Adipose tissue (tissue), 3 donors: ENCODE data around the gene PPP1R37. TPM values are rescaled to one million over a fixed set of nuclear protein-coding genes. Genes with fewer than 3 reads are reported as not detected.

Experiments used
- H3K27ac ChIP-seq: one replicate; pipeline ENCODE4 v1.5.1; 2013; ENCODE audit warnings: low read depth, low read length
- WGBS, 3 donors: extraction: QIAGEN DNeasy Blood & Tissue Kit; methylation state at CpG; one replicate each; pipeline ENCODE4 v1.1.7; 2013; 5-methylcytosine and 5-hydroxymethylcytosine counted together
- polyA plus RNA-seq, 3 donors: library from polyadenylated mRNA; stranded (reverse); fragments of 200-250 nt; gene quantifications; one replicate each; pipeline ENCODE4 v1.2.3, GENCODE V29; 2013
- donor health status: healthy with polysubstance abuse.
- donor health status: Bipolar disorder and iron deficiency.
- donor health status: healthy.

The PPP1R37 gene
- polyA plus RNA-seq, 3 donors, result 15.4 to 17.5 (median 16.9) TPM

DNA sequence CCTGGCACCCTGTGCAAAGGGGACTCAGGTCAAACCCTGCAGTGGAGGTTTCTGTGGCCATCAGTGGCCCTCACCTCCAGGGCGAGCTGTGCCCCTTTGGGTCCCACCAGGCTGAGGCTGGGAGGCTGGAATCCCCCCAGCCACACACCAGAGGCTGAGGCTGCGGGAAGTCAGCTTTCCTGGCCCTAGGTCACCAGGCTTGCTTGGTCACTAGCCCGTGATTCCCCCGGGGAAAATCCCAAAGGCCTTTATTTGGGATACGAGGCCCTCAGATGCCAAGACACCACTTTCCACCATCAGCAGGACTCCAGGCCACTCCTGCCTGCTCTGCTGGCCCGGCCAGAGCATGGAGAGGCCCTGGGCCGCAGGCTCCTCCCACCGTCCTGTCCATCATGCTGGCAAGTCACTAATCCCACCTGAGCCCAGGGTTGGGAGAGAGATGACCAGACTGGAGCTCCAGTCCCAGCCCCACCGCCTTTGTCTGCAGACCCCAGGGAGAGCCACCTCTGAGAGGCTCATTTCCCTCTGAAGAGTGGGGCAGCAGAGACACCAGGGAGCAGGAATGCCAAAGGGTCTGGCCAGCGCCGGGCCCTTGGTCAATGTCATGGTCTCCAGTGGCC, 63.1 kb downstream of the PPP1R37 start:
- 72 to 83% (median 80%) methylated on average over 11 of the region's 11 CpGs for WGBS, 3 donors
- H3K27ac ChIP-seq, result no peak overlapping the region

DNA sequence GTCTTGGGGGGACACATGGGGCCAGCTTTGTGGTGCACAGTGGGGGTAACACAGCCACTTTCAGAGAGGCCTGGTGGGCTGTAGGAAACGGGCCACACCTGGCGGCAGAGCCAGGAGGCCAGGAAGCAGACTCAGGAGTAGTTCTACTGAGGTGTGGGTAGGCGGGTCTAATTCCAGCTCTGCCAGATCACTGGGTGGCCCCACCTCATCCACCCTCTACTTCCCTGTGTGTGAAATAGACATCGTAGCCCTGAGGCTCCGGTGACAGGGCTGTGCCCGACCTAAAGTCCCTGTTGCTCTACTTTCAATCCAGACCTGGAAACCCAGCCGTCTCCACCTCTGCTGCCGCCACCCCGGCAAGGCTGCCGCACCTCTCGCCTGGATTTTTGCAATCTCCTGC, 63.8 kb downstream of the PPP1R37 start:
- no peak overlapping the region for H3K27ac ChIP-seq
- 68 to 85% (median 74%) methylated on average over 9 to 11 of the region's 11 CpGs for WGBS, 3 donors

DNA sequence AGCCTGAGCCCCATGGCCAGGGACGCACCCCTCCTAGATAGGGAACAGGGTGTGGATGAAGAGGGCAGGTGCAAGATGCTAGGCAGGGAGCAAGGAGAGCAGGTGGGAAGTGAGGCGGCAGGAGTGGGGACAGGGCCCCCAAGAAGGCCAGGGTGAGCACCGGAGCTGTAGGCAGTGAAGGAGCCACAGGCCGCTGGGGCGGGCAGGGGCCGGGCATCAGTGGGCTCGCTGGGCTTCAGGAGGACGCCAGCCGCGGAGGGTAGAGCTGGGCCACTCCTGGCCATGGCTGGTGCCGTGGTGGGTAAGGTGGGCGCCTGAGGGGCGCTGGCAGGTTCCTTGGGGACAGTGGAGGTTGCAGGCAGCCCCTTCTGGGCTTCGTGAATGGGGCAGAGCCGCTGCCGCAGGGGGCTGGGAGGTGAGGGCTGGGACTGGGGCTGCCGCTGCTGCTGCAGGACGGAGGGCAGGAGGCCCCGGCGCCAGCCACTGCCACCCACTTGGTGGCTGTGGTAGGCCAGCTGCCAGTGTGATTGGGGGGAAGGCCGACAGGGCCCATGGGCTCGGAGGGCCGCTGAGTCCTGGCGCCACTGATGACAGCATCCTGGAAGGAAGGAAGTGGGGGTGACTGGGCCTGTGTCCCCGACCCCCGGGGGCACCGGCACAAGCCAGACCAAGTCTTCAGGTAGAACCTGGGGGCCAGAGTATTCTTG, 65.7 kb downstream of the PPP1R37 start:
- no peak overlapping the region for H3K27ac ChIP-seq
- WGBS, 3 donors, result 62 to 71% (median 67%) methylated on average over 23 to 27 of the region's 27 CpGs

DNA sequence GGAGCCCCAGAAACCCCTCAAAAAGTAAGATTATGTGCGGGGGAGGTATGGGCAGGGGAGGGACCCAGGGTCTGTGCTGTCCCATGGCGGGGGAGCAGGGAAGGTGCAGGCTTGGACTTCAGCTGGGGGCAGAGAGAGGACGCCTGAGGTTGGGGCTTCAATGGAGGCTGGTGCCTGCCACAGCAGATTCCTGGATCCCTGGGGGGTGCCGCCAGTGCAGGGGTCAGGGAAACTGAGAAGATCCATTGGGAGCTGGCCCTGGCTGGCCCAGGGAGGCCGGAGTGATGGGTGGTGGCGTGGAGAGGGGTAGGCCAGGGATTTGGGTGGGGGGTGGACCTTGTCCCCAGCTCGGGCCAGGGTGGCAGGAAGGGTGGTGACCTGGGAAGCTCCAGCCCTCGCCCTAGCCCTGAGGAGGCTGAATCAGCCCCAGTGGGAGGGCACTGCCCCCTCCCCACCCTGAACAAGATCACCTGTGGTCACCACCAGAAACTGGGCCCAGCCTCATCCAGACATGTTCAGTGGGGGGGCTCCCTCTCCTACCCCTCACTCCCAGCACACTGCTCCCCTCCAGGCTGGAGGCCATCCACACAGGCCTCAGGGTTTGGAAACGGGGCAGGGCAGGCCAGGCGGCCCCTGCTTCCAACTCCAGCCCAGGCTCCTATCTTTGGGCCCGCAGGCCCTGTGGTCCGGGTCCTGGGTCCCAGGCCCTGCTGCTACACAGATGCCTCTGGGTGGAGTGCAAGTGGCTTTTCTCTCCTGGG, 66.4 kb downstream of the PPP1R37 start:
- 82 to 84% (median 83%) methylated on average over 11 to 12 of the region's 12 CpGs for WGBS, 3 donors
- H3K27ac ChIP-seq, result no peak overlapping the region

DNA sequence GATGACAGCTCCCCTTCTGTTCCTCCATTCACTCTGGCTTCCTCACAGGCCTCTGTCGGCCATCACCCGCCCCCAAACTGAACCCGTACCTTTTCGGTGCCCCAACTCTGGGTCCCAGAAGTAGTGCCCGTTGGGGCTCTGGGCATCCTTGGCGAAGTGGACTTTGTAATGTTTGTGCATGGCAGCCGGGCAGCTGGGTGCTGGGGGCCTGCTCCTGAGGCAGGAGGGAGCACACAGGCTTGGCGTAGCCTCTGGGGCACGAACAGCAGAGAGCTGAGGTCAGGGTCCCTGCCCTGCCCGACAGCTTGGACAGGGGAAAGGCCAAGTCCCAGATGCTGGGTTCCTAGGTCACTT, 67.0 kb downstream of the PPP1R37 start:
- 65 to 82% (median 68%) methylated on average over 10 of the region's 10 CpGs for WGBS, 3 donors
- no peak overlapping the region for H3K27ac ChIP-seq

DNA sequence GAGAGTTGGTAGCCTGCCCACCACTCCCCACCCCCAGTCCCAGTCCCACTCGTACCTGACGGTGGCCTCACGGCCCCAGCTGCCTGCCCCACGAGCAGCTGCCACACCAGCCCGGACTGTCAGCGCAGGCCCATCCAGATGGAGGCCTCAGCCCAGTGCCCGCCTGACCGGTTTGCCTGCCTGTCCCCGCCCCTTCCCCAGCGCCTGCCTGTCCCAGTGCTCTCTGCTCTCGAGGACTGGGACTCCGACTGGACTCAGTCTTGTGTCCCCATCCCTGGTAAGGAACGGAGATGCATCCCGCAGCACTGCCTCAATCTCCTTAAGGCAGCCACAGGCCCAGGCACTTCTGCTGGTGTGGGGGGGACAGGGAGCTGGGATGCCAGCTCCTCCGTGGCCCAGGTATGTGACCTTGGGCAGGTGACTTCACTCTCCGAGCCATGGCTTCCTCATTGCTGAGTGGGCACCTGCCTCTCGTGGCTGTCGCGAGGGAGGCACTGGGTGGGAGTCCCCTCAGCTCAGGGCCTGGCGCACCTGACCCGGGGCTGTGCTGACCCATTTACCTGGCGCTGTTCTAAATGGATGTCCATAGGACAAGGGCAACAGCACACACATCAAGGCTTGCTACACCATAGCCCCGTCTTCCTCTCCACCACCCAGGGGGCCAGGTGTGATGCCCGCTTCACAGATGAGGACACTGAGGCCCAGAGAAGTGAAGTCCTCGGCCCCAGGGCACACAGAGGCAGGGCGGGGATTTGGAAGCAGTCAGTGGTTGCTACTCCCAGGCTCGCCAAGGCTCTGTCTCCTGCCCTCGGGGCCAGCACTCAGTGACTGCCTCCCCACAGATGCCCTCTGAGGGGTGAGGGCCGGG, 68.1 kb downstream of the PPP1R37 start, which contains the start of gene NKPD1:
Gene NKPD1 (minus strand): TSS at position 113 of the 868 bp plus-strand sequence. CDS start 832 bp downstream, outside the sequence.
- H3K27ac ChIP-seq, result no peak within 1 kb of the TSS
- WGBS, 3 donors, result 29 to 61% (median 56%) methylated on average over 27 to 29 of the region's 29 CpGs

DNA sequence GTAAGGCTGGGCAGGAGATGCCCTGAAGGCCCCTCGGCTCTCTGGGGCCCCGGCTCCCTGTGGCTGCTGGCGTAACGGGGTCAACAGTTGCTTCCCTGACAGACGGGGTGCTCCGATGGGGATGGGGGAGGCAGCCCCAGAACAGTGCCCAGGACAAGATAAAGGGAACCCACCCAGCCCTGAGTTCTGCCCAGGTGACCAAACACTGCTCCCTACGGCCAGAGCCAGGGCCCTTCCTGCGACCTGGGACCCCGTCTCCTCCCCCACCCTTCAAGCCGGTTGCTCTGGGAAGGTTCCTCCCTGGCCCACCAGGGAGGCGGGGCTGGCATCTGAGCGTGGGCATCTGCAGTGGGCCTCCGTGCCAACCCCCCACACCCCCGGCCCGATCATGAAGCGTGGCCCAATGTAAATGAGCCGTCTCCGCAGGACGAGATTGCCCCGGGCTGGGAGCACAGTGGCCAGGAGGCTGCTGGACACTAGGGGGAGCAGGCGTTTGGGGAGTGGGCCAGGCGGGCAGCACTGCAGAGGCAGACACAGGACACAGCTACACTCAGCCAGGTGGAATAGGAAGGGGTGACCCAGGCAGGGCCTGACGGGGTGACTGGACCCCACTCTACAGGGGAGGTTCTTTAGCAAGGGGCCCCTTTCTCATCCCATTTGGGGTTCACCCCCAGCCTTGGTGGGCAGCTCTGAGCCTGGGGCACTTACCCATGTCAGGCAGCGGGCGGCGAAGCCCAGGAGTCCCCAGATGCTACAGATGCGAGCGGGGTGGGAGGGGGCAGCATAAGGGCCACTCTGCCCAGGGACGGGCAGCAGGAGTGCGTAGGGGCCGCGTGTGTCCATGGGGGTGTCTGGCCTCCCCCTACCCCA, 69.0 kb downstream of the PPP1R37 start:
- H3K27ac ChIP-seq, result no peak overlapping the region
- WGBS, 3 donors, result 40 to 53% (median 47%) methylated on average over 32 of the region's 32 CpGs

DNA sequence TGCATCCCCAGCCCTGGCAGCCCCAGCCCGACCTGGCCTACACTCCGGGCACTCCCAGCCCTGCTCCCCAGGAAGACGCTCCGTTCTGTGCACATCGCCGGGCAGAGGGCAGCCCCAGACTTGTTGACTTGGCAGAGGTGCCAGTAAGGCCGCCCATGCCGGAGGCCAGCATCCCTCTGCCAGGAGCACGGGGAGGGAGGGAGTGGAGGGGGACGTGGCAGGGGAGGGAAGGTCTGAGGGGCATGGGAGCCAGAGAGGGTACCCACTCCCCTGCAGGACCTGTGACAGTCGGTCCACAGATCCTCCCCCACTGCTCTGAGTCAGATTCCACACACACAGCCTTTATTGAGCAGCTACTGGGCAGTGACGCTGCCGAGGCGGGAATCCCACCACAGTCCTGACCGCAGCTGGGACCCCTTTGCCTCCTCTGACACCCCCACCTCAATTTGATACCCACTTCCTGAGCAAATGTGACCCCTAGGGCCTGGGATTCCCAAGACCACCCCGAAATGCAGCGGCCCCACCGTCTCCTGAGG, 69.7 kb downstream of the PPP1R37 start:
- H3K27ac ChIP-seq, result no peak overlapping the region
- 73 to 84% (median 75%) methylated on average over 16 to 18 of the region's 18 CpGs for WGBS, 3 donors

DNA sequence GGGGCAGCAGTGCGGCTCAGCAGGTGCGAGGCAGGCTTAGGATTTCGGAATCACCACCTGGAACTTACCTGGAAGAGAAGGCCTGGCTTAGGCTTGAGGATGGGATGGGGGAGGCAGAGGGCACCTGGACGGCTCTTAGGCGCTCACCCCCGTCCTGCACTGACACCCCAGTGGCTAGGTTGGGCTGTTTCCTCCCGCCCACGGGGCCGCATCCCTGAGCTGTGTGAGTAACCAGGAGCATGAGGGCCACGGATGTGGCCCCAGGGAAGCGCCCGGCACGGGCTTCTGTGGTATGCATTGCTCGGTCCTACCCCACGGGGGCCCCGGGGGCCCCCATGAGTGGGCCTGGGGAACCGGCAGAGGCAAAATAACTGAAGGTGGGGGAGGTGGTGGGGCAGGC, 70.2 kb downstream of the PPP1R37 start:
- 78 to 93% (median 90%) methylated on average over 15 to 17 of the region's 17 CpGs for WGBS, 3 donors
- no peak overlapping the region for H3K27ac ChIP-seq

DNA sequence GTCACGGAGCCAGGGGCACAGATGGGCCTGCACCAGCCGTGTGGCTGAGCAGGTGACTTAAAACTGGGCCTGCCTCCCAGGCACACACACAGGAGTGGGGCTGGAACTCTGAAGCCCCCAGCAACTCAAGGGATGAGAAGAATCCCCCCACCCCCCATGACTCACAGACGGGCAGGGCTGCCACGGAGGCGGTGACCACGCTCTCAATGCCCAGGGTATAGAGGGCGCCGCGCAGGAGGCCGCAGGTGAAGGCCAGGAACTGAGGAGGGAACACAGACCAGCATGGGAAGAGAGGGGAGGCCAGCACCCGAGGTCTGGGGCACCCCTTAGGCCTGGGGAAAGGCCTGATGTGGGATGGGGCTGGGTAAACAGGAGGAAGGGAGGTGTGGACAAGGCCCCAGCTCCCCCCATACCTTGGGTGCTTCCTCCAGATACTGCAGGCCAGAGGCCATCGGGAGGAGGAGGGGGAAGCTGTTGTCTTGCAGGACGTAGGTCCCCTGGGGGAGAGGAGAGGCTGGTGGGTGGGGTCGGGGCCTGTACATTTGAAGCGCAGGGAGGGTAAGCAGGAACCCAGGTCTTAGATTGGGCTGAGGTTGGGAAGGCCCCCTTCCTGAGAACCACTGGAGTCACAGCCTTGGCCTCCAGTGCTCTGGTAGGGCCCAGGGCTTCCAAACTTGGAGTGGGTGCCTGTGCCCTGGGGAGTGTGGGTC, 70.9 kb downstream of the PPP1R37 start:
- WGBS, 3 donors, result 74 to 75% (median 75%) methylated on average over 13 to 15 of the region's 15 CpGs

DNA sequence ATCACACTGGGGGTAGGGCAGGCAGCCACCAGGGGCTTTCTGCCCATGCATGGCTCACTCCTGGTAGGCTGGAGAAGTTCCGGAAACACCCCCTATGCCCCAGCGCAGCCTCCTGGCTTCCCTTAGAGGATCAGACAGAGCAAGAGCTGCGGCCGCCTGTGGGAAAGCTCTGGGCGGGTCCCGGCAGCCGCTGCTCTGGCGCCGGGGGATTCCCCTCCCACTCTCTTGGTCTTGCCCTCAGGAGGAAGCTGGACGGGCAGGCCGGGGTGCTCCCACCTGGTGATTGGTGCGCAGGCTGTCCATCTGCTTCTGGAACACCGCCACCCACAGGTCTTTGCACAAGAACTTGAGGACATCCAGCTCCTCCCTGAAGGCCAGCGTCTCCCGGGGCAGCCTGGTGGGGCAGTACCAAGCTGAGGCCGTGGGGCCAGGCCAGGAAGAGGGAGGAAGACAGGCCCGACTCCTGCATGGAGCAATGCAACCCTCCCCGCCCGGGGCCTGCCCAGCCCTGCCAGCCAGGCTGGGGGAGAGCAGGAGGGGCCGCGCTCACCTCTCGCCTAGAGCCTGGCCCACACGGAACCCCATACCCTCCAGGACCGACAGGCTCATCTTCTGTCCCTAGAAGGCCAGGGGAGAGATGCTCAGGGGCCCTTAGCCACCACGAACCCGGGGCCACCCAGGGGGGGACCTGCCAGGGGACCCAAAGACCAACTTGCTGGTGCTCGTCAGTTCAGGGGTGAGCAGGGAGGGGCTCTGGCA, 71.8 kb downstream of the PPP1R37 start:
- WGBS, 3 donors, result 28 to 48% (median 33%) methylated on average over 25 to 27 of the region's 27 CpGs
- H3K27ac ChIP-seq, result no peak overlapping the region

More for the DNA sequence above, 70.9 kb downstream of the PPP1R37 start:
- H3K27ac ChIP-seq, result no peak overlapping the region

DNA sequence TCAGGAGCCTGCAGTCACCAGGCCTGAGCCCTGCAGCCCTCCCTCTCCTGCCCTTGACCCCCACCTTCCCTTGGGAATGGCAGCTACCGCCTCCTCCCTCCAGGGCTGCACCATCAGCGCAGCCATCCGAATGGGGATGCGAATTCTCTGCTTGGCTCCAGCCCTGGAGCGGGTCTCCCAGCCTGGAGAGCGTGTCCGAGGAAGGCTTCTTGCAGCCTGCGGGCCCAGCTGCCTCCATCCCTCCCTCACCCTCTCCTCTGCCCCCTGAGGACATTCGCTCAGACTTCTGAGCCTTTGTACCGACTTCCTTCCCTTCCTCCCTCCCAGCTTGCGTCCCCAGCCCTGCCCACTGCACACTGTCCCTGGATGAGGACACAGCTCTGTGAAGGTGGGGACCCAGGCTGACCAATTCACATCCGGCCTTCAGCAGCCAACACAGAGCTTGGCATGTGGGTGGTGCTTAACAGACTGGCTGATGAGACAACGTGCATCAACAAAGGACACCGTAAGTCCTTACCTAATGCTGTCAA, 73.8 kb downstream of the PPP1R37 start:
- H3K27ac ChIP-seq, result no peak overlapping the region
- 50 to 72% (median 54%) methylated on average over 14 of the region's 14 CpGs for WGBS, 3 donors

DNA sequence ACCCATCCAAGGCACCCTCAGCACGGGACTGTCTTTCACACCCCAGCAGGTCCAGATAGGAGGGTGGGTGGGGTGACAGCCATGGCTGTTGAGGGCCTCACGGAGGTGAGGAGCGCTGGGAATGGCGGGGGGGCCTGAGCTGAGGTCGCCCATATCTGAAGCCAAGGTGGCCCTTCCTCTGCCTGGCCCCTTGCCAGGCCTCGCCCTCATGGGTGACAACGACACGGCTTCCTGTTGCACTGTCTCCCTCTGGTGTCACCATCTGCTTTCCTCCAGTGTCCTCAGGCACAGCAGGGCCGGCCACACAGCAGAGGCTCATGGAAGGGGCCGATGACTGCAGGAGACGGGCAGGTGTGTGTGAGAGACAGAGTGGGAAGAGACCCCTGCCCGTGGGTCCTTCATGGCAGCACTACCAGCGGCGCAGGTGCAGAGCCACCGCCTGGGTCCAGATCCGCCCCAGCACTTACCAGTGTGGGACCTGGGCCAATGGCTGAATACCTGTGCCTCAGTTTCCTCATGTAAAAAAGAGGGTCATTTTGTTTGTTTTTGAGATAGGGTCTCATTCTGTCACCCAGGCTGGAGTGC, 75.9 kb downstream of the PPP1R37 start:
- 68 to 91% (median 76%) methylated on average over 16 of the region's 16 CpGs for WGBS, 3 donors
- H3K27ac ChIP-seq, result no peak overlapping the region

DNA sequence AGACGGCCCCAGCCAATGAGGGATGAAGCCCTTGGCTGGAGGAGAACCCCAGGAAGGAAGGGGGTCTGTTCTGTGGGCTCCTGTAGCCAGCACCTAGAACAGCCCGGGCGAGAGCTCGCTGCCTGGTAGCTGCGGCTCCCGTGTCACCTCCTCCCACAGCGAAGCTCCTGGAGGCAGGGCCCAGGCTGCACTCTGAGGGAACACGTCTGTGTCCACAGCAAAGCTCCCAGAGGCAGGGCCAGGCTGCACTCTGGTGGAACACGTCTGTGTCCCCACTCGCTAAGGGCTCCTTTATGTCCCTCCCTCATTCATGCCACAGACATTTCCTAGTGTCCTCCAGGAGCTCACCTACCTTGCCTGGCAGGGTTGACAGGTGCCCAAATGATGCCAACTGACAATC, 76.6 kb downstream of the PPP1R37 start:
- 87 to 95% (median 93%) methylated on average over 10 of the region's 10 CpGs for WGBS, 3 donors
- no peak overlapping the region for H3K27ac ChIP-seq
